NCI-H187 (cell line): ENCODE results near the gene B9D1.

Source experiments
- DNase-seq, 2 experiments: peaks; one replicate each; lab custom pipeline; 2025; lab: John Stamatoyannopoulos, UW

Gene B9D1, protein sequence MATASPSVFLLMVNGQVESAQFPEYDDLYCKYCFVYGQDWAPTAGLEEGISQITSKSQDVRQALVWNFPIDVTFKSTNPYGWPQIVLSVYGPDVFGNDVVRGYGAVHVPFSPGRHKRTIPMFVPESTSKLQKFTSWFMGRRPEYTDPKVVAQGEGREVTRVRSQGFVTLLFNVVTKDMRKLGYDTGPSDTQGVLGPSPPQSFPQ

DNA sequence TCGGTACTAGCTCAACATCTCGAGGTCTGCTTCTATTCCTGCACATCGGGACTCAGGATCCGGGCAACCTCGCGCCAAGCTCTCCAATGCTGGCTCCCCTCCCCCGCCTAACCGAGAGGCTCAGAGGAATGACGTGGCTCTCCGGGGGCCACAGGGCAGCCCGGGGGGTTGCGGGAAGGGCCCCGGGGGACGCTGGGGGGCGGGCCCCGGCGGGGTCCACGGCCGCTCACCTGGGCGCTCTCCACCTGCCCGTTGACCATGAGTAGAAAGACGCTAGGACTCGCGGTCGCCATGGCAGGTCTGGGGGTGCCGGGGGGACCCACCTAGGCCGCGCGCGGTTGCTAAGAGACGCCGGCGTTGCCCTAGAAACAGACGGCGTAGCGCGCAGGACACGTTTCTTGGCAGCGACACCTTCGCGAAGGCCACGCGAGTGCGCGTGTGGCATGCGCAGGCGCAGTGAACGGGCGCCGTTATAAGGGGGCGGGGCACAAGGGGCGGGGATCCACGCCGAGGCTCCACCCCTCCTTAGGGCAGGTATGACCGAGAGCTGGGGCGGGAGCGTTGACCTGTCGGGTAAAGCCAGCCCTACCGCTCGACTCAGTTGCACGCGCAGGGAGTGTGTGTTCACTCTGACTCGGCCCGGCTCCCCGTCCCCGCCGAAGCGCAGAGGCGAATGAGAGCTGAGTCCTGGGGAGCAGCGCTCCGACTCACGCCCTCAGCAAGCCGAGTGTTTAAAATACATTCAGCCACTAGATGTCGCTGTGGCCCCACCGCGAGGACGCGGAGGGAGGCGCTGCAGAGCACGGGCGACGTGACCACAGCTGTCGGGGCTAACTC lies at the start of gene B9D1:
TSS of gene B9D1 (minus strand) at position 447 of the 837 bp plus-strand sequence. CDS start at position 293, 154 bp downstream.
- DNase-seq: peak; percentile 71 to 83

DNA sequence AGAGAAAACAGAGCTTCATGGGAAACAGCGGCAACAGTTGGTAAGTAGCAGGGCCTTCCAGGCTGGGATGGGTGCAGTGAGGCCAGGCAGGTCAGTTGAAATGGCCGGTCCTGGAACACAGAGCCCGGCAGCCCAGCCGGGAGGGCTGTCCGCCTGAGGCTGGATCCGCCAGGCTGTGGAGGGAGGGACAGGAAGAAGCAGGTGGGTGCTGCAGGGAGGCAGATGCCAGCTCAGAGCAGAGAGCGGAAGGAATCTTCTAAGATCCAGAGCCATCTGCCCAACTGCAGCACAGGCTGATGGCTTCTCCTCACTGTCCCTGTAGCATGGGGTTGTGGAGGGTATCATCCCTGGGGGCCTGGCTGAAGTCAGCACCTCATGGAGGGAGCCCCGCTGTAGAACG lies 49.1 kb upstream of the B9D1 start:
- DNase-seq: no peak

DNA sequence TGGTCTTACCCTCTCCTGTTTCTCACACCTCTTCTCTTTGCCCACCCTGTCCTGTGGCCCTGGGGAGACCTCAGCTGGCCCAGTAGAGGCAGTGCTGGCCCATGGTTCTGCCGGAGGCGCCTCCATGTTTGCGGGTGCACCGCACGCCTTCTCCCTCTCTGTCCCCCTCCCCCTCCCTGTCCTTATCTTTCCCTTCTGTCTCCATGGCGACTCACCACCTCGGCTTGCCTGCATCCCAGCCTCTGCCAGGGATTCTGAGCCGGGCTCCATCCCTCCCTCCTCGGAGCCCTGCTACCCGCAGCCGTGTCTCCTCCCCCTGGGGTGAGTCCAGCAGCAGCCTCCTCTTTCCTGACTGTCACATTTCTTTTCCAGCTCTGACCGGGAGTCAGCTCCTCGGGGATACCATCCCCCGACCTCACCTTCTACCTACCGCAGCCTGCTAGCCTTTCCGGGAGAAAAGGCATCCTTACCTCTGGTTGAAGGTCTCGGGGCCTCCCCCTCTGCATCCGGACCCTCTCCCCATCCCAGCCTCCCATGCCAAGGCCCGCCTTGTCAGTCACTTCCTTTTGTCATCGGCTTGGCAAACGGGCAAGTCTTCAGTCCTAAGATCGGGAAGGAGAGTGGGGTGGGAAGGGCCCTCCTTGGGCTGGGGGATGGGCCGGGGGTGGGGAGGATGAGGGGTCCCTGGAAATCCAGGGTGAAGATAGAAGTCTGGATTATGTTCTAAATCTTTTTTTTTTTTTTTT lies 48.5 kb upstream of the B9D1 start, which contains the start of gene RNF112:
TSS of gene RNF112 (plus strand) at position 358 of the 746 bp plus-strand sequence. CDS start at position 535, 177 bp downstream.
- DNase-seq: no peak

DNA sequence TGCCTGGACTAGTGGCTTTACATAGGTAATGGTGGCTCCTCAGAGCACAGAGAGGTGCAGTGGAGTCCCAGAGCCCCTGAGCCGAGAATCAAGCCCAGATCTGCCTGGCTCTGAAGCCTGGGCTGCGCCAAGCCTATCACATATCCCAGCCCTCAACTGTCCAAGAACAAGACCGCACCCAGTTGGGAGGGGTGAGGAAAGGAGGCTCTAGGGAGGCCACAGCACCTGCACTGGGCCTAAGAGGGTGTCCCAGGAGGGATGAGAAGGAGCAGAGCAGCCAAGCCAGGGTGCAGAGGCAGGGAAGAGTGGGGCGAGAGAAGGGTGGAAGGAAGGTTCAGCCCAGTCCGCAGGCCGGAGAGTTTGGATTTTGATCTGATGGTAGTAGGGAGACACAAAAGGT lies 47.6 kb upstream of the B9D1 start:
- DNase-seq: no peak

DNA sequence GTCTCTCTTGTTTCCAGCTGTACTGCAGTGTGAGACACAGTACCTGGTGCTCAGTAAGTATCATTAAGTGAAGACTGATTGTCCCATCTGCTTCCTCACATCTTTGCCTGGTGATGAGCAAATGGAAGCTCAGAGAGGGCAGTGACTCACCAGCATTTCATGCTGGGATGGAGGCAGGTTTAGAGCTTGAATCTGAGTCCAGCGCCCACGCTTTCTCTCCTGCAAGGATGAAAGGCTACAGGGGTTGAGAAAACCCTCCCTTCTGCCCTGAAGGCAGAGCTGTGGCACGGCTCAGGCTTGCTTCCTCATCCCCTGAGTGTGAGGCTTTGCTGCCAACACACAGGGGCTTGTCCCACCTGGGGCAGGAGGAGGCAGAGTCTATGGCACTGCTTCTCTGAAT lies 47.0 kb upstream of the B9D1 start:
- no peak for DNase-seq

DNA sequence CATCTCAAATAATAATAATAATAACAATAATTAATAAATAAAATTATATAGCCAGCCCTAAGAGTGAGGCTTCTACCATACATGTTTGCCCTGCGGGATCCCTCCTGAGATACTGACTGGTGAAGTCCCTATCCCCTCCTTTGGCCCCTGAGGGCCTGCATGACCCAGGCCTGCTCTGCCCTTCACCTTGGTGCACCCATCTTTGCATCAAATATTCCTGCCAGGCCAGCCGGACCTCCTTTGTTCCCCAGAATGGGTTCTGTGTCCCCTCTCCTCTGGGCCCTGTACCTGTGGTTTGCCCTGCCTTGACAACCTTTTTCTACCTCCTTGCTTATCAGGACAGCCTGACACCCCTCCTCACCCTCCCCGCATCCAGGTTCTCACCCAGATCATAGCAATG lies 46.5 kb upstream of the B9D1 start:
- DNase-seq: no peak

DNA sequence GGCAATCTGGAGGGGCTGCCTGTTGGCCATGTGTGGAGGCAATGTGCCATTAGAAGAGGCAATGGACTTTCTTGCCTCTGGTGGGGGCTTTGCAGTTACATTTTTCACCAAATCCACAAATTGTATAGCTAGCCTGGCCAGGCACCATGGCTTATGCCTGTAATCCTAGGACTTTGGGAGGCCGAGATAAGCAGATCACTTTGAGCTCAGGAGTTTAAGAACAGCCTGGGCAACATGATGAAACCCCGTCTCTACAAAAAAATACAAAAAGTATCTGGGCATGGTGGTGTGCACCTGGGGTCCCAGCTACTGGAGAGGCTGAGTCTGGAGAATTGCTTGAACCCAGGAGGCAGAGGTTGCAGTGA lies 45.8 kb upstream of the B9D1 start:
- no peak for DNase-seq

DNA sequence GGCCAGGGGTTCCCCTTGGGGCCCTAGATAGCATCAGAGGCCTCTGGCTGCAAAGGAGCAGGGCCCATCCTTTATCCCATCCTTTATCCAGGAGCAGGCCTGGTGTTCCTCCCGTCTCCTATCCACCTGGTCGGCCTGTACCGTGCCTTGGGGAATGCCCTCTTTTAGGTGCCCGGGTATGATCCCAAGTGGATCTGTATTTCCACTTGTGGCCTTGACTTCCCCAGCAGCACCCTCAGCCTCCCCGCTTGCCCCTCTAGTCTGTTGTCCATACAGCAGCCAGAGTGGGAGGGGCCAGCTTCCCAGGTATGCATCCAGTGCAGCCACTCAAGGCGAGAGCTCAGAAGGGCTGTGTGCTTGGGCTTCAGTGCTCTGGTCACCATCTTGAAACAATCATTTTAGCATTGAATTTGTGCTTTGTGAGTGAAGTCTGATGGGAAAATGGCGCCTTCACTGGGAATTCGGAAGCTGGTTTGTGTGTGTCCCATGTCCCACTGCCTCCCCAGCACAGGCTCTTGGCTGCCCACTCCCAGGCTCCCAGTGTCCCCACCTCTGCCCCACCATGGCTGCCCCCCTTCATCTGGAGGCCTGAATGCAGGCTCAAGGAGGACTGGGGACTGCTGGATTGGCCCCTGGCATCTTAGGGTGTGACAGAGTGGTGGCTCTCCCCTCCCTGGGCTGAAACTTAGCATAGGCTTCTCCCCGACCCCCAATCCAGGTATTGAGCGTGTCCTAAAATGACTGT lies 45.2 kb upstream of the B9D1 start:
- DNase-seq: no peak

DNA sequence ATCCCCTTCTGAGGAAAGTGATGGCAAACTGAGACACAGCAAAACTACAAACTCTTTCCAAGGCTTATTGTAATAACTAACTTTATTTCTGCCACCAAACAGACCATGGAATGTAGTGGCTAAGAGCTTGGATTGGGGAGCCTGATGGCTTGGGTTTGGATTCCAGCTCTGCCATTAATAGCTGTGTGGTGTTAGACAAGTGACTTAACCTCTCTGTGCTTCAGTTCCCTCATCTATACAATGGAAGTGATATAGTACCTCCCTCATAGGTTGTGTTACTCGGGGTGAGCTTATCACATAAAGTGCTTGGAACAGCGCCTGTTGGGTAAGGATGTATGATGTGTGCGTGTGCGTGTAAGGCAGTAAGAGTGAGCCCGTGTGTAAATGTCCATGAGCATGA lies 42.6 kb upstream of the B9D1 start:
- DNase-seq: no peak

DNA sequence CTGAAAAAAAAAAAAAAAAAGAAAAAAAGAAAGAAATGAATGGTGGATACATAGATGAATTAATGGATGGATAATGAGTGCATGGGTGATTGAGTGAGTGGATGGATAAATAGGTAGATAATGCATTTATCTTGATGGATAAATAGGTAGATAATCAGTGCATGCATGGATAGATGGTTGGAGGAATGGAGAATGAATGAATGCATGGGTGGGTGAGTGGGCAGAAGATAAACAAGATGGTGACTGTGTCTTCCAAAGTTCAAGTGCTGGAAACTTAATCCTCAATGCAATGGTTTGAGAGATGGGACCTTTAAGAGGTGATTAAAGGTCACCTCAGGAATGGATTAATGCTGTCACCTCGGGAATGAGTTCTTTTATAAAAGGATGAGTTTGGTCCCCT lies 41.7 kb upstream of the B9D1 start:
- DNase-seq: no peak

DNA sequence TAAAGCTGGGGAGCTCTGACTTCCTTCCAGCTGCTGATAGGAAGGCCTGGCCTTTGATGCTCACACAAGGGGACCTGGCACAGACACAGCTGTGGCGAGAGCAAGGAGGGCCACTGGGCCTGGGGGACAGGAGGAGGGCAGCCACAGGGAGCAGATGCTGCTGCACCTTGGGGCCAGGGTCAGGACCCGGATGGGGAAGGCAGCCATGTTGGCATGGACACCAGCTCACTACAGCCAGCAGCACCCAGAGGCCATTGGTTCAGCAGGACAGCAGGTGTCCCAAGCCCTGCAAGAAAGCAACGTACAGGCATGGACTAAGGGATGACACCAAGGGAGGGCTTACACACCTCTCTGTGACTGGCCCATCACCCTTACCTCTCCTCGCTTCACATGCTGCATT lies 40.5 kb upstream of the B9D1 start:
- no peak for DNase-seq

DNA sequence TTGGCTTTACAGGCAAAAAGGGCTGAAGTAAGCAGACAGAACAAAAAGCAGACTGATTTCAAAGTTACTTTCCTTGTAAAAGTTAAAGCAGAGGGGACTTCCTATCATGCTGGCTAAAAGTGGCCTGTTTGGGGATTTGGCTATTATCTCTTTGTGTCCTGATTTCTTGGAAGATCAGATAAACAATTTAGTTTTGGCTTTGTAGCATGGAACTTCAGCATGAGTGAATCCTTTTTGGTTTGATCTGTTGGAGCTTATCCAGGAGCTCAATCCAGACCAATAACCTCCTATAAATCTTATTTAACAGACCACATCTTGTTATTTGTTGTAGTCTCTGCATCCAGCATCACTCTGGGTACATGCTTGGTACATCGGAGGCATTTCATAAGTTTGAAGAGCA lies 39.6 kb upstream of the B9D1 start:
- no peak for DNase-seq

DNA sequence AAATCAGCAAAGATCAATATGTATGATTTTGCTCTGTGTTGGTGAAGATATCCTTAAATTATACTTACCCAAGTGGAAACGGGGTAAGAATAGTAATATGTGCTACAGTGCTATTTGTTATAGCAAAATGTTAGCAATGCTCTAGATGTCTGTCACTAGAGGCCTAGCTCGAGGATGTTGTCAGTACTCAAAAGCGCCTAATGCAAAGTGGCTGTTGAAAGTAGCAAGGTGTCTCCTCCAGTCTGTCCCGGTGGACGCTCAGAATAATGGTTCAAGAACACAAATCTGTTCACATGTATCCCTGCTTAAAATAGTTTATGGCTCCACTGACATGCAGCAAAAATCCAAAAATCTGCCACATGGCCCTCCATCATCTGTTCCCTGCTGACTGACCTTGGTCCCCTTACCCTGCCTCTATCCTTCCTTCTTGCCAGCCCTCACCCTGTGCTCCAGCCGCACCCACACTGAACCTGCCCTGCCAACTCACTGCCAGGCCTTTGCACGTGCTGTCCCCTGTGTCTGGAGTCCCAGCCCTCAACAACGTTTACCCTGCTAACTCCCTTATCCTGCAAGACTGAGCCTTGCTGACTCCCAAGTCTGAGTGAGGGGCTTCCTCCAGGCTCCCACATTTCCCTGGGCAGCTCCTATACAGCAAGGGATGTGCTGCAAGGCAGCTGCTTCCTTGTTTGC lies 38.9 kb upstream of the B9D1 start:
- DNase-seq: no peak

DNA sequence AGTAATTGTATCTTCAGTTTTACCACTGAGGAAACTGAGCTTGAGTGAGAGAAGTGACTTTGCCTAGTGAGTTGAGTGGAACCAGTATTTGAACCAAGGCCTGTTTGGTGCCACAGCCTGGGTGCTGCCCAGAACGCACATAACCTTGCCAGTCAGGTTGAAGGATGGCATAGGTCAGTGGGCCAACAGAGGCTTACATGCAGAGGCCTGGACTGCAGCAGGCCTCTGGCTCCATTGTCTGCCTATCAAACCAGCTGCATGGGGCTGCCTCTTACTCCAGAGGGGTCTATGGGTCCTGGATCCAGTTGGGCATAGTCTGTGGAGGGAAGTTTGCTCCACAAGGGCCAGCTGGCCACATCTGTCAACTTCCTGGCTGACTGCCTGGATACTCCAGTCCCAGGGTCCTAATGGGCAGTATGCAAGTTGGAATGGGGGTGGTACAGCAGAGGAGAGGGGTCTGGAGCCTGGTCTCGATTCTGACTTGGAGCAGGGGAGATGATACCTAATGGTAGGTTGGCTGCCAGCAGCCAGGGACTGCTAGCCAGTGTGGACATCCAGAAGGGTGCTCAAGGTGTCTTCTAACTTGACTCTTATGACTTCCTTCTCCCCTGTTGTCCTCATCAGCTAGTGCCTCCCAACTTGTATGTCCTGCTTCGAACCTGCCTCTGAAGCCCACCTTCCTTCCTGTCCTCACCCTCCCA lies 37.4 kb upstream of the B9D1 start:
- DNase-seq: no peak

DNA sequence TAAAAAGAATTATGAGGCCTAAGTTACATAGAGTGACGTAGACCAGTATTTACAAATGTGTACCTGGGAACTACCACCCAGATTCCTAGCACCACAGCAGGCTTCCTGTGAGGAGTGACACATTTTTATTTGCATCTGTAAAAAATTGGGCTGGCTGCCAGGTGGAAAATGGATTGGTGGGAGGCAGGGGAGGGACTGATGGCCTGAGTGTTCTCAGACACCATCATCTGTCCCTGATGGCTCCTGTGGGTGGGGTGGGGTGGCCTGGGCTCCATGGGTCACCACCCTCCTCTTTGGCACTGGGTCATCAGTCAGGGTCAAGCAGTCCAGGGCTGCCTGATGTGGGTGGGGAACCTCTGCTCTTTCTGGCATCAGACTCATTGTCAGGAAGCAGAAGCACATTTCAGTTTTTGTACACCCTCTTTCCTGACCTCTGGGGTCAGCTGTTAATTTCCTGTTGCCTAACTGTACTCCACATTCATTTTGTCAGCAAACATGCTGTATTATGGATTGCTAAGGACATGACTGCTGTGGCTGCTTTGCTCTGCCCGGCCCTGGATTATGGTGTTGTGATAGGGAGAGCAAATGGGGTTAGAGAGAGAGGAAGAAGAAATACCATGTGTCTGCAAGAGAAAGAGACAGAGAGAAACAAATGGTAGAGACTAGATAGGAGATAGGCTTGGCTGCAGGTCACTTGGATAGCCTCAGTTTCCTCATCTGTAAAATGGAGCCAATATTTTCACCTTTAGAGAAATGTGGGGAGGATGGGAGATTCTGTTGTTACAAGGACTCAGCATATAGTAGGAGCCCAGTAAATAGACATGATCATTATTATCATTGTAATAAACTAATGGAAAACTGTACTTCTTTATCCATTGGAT lies 36.0 kb upstream of the B9D1 start:
- DNase-seq: no peak

DNA sequence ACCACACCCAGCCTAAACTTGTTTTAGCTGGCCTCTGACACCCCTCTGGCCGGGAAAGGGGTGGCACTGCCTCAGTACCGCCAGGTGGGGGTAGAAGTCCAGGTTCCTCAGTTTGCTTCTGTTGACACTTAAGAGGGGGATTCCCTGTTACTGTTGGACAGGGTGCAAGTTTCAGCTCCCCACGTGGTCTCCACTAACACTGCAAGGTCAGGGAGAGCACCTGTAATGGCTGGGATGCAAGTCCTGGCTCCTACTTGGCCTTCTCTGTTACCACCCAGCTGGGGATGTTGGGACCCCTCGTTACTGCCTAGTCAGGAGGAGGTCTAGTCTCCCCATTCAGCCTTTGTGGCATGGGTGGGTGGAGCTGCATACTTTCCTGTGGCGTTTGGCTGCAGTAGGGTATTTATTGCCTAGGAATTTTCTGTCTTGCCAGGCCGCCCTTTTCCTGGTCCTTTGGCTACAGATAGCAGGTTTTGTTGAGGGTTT lies 35.1 kb upstream of the B9D1 start:
- no peak for DNase-seq

DNA sequence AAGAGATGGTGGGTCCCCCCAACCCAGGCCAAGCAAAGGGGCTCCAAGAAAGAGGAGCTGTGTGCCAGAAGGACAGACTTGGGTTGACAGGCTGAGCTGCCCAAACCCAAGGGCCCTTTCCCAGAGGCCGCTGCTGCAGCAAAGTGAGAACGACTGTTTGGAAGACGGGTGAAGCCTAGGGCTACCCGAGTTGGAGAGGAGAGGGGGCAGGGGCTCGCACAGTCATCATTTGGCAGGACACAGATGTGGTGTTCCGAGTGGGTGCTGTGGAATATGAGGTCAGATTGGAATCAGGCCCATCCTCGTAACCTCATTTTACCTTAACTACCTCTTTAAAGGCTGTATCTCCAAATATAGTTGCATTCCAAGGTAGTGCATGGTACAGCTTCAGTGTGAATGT lies 29.8 kb upstream of the B9D1 start:
- DNase-seq: no peak

DNA sequence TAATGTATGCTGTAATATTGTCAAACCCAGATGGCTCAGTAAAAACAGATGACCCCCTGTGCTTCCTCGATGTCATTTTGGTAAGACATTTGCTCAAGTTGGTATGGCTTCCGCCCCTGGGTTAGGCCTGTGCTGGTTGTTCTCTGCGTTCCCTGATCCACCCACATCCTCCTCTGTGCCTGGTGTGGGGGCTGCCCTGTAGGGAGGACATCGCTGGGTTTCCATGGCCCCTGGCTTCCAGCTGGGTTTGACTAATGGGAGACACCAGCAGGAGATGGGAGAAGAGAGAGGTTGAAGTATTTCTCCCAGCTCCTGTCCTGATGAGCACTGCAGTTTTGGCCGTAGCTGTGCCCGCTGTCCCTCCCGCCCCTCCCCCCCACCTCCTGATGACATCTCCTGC lies 28.9 kb upstream of the B9D1 start:
- no peak for DNase-seq

DNA sequence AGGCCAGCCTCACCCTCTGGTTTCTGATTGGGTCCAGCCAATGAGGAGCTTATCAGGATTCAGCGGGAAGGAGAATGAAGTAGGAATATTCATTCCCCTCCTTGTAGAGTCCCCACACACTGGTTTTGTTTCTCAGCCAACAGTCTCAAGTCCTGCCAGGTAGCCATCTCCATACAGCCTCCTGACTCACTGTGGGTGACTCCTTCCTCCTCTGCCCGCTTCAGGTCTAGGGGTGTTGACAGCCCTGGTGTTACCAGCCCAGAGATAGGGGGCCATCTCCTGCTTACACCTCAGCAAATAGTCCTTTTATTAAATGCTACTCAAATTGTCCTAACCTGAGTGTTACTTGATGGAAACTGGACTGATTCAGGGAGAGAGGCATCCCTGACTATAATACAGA lies 28.4 kb upstream of the B9D1 start:
- DNase-seq: no peak
